GM12864 (cell line): Measurements from ENCODE around the gene KLC4.
"Not testable (repeated sequence)": the region's sequence is repeated elsewhere in the genome, so short reads cannot be mapped to it uniquely, and the experiment has no call there.

Experiments
- DNase-seq: peaks from one replicate; pipeline ENCODE4 v3.0.0-alpha.2; 2011; ENCODE audit warnings: low read depth
- H3K4me3 ChIP-seq: 2 replicates; pipeline ENCODE4 v1.5.1; 2011; ENCODE audit warnings: mild to moderate bottlenecking, low read depth, low read length, control low read depth
- TF ChIP-seq, protein P1 (sequence below): IDR thresholded peaks from 2 replicates; pipeline ENCODE4 v1.5.1; 2011; ENCODE audit warnings: low read depth, mild to moderate bottlenecking, moderate library complexity, low read length, control low read depth, inconsistent platforms; ENCODE audit errors: missing control alignments

Gene KLC4

DNA sequence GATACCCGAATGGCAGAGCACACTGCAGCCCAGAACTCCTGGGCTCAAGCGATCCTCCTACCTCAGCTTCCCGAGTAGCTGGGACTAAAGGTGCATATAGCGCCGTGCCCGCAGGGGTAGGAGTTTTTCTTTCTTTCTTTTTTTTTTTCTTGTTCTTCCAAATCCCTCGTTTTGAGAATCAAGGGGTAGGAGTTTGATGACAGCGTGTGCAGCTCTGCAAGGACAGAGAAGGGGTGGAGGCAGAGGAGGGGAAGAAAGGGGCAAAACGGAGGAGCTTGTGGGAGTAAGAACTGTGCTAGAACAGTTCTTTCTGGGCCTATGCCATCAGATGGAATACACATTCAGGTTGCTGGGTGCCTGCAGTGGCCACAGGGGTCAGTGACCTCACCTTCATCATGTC is 22.7 kb upstream of the KLC4 start:
- TF ChIP-seq, protein P1, sequence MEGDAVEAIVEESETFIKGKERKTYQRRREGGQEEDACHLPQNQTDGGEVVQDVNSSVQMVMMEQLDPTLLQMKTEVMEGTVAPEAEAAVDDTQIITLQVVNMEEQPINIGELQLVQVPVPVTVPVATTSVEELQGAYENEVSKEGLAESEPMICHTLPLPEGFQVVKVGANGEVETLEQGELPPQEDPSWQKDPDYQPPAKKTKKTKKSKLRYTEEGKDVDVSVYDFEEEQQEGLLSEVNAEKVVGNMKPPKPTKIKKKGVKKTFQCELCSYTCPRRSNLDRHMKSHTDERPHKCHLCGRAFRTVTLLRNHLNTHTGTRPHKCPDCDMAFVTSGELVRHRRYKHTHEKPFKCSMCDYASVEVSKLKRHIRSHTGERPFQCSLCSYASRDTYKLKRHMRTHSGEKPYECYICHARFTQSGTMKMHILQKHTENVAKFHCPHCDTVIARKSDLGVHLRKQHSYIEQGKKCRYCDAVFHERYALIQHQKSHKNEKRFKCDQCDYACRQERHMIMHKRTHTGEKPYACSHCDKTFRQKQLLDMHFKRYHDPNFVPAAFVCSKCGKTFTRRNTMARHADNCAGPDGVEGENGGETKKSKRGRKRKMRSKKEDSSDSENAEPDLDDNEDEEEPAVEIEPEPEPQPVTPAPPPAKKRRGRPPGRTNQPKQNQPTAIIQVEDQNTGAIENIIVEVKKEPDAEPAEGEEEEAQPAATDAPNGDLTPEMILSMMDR = no peak
- no peak overlapping the region for H3K4me3 ChIP-seq
- DNase-seq = no peak

DNA sequence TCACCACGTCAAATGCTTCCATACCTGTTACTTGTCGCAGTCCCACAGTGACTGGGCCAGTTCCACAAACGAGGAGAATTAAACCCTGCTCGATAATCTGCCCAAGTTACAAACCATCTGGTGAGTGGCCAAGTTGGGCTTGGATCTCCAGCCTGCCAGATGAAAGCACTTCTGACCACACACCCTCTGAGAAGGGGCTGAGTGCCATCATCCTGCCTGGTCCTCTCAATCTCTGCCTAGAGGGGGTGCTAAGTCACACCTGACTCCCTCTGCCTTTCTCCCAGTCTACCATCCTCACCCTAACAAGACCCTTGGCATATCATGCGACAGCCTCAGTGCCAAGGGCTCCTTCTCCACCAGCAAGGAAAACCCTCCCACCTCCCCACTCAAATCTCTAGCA is 22.2 kb upstream of the KLC4 start:
- no peak for DNase-seq
- TF ChIP-seq, protein P1 = no peak
- no peak overlapping the region for H3K4me3 ChIP-seq

DNA sequence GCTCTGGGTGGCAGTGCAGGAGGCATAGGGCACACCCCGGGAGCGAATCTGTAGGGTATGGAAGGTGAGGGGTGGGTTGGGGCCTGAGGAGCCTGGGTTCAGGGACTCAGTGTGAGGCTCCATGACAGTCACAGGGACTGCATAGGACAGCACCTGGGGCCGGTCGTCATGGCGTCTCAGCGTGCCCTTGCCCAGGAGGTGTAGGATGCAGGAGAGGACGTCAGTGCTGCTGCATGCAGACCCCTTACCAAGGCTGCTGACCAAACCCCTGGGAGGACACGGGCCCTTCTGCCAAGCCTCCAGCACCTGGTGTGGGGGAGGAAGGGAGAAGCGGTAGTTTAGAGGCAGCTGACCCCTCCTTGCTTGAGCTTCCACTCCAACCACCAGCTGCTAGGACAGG is 21.7 kb upstream of the KLC4 start:
- H3K4me3 ChIP-seq = no peak overlapping the region
- TF ChIP-seq, protein P1 = no peak
- no peak for DNase-seq

DNA sequence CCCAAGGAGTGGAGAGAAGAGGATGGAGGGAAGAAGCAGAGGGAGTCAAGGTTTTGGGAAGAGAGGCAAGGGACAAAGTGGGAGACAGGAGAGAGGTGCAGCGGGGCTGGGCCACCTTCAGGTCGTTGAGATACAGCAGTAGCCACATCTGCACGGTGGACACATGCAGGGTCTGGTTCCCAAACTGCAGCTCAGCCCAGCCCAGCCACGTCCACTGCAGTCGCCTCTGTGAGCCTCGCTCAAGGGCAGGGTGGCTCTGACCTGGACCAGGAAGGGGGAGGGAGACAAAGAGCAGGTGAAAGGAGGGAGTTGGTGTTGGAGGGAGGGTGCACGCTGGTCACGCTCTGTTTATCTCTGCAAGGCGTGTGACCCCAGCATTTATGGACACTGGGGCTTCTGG is 20.7 kb upstream of the KLC4 start:
- TF ChIP-seq, protein P1 = no peak
- H3K4me3 ChIP-seq = no peak overlapping the region
- DNase-seq = no peak

DNA sequence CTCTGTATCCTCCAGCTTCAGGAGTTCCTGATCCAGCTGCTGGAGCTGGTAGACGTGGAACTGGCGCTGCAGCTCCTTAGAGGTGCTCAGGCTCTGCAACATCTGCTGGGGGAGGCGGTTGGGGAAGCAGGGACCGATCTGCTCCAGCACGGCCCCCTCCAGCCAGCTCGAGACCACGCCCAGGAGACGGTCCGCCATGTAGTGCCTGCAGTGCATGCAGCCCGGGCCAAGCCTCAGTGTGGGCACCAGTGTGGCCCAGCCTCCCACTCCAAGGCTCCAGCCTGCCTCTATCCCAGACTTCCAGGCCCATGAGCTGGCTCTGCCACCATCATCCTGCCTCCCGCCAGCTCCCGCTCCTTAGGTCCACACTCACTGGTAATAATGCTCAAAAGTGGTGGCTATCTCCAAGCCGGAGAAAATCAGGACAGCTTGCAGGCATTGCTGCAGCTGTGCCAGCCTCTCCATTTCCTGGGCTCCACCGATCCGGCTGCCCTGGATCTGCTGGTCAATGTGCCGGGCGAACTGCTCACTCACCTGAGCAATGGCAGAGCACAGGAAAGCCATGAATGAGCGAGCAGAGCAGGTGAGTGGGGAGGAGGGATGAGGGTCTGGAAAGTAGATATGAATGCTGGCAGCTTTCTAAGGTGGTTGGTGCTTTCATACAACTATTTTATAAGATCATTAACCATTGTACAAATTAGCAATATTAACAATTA is 18.7 kb upstream of the KLC4 start:
- TF ChIP-seq, protein P1 = no peak
- no peak overlapping the region for H3K4me3 ChIP-seq
- DNase-seq = no peak

DNA sequence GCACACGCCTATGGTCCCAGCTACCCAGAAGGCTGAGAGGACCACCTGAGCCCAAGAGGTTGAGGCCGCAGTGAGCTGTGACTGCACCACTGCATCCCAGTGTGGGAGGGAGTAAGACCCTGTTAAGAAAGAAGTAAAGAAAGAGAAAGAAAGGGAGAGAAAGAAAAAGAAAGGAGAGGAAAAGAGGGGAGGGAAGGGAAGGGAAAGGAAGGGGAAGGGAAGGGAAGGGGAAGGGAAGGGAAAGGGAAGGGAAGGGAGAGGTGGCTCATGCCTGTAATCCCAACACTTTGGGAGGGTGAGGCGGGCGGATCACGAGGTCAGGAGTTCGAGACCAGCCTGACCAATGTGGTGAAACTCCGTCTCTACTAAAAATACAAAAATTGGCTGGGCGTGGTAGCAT is 18.0 kb upstream of the KLC4 start:
- not testable (repeated sequence) for H3K4me3 ChIP-seq, DNase-seq

DNA sequence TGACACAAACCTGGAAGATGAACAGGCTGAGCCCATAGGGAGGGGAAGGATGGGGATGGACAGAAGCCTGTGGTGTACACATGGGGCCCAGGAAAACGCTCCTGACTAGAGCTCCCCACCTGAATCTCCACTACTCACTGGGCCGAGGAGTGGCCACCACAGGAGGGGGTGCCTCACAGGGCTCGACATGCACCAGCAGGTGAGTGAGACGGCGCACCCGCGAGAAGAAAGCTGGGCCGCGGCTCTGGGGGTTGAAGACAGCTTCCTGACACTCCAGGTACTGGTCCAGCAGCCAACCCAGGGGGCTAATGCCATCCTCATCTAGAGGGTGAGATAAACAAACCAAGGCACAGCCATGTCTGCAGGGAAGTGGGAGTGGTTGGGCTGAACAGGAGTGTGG is 16.1 kb upstream of the KLC4 start:
- no peak for DNase-seq
- no peak overlapping the region for H3K4me3 ChIP-seq
- TF ChIP-seq, protein P1 = no peak
